GM12892 (cell line): ENCODE measurements around the gene RTTN.

Source experiments
- DNase-seq: peaks from one replicate; pipeline ENCODE4 v3.0.0; 2011; ENCODE audit not compliant: insufficient read length
- FAIRE-seq: peaks from 2 replicates; lab custom pipeline; 2011; peaks lifted over from hg19 to GRCh38; lab: Jason Lieb, UNC
- POLR2A ChIP-seq: IDR thresholded peaks from 2 replicates; pipeline ENCODE4 v1.6.1; 2011; ENCODE audit warnings: low read depth, low read length, control low read depth
- POLR2AphosphoS5 ChIP-seq: IDR thresholded peaks from 2 replicates; pipeline ENCODE4 v1.6.1; 2011; ENCODE audit warnings: low read depth, low read length, control low read depth
- TAF1 ChIP-seq: IDR thresholded peaks from 2 replicates; pipeline ENCODE4 v1.6.1; 2011; ENCODE audit warnings: low read depth, mild to moderate bottlenecking, control low read depth, low read length, borderline replicate concordance

The RTTN gene

GRCh38 chr18:70233974-70234373, 28.5 kb upstream of the RTTN start:
- FAIRE-seq (no peak), DNase-seq (no peak)
- TF ChIP-seq POLR2A, result no peak
- no peak for TF ChIP-seq TAF1
- no peak for TF ChIP-seq POLR2AphosphoS5

- no peak for TF ChIP-seq POLR2AphosphoS5
- no peak for TF ChIP-seq TAF1
- no peak for TF ChIP-seq POLR2A
- DNase-seq (no peak), FAIRE-seq (no peak)
Observed at GRCh38 chr18:70232261-70232660, 26.8 kb upstream of the RTTN start.

GRCh38 chr18:70229639-70230038, 24.2 kb upstream of the RTTN start:
- no peak for DNase-seq
- FAIRE-seq, result no peak
- TF ChIP-seq TAF1, result no peak
- no peak for TF ChIP-seq POLR2AphosphoS5
- TF ChIP-seq POLR2A, result no peak

- FAIRE-seq, result no peak
- DNase-seq, result no peak
- TF ChIP-seq POLR2AphosphoS5, result no peak
- TF ChIP-seq TAF1, result no peak
- no peak for TF ChIP-seq POLR2A
Observed at GRCh38 chr18:70228536-70228935, 23.0 kb upstream of the RTTN start.

GRCh38 chr18:70227438-70227837, 22.0 kb upstream of the RTTN start:
- DNase-seq (no peak), FAIRE-seq (no peak)
- TF ChIP-seq POLR2AphosphoS5 (no peak), POLR2A (no peak), TAF1 (no peak)

GRCh38 chr18:70221915-70222278, 16.4 kb upstream of the RTTN start:
- FAIRE-seq (no peak), DNase-seq (no peak)
- TF ChIP-seq TAF1, result no peak
- TF ChIP-seq POLR2A, result no peak
- TF ChIP-seq POLR2AphosphoS5, result no peak

GRCh38 chr18:70221156-70221914, 15.8 kb upstream of the RTTN start:
- TF ChIP-seq POLR2AphosphoS5, result no peak
- TF ChIP-seq TAF1, result no peak
- no peak for TF ChIP-seq POLR2A
- no peak for DNase-seq
- no peak for FAIRE-seq

GRCh38 chr18:70220628-70221027, 15.1 kb upstream of the RTTN start:
- no peak for DNase-seq
- TF ChIP-seq POLR2A (no peak), TAF1 (no peak), POLR2AphosphoS5 (no peak)
- no peak for FAIRE-seq

GRCh38 chr18:70219688-70220087, 14.2 kb upstream of the RTTN start:
- TF ChIP-seq TAF1 (no peak), POLR2AphosphoS5 (no peak), POLR2A (no peak)
- FAIRE-seq (no peak), DNase-seq (no peak)

GRCh38 chr18:70216788-70217187, 11.3 kb upstream of the RTTN start:
- no peak for DNase-seq
- no peak for TF ChIP-seq POLR2A
- no peak for TF ChIP-seq POLR2AphosphoS5
- TF ChIP-seq TAF1, result no peak
- FAIRE-seq, result no peak

- FAIRE-seq (no peak), DNase-seq (no peak)
- no peak for TF ChIP-seq POLR2AphosphoS5
- no peak for TF ChIP-seq TAF1
Observed at GRCh38 chr18:70207181-70207580, 1.7 kb upstream of the RTTN start.

- DNase-seq (no peak), FAIRE-seq (no peak)
- TF ChIP-seq TAF1 (no peak), POLR2A (no peak)
Observed at GRCh38 chr18:70200286-70200685, 5.2 kb downstream of the RTTN start.

- no peak for FAIRE-seq
- no peak for DNase-seq
- TF ChIP-seq POLR2AphosphoS5 (no peak), POLR2A (no peak), TAF1 (no peak)
Observed at GRCh38 chr18:70197844-70198243, 7.6 kb downstream of the RTTN start.
